Loucy (cell line): ENCODE results near the gene RSRC1.

Experiments used
- CTCF ChIP-seq: fragments of 200-600 bp; sonication (generic); conservative IDR thresholded peaks from 2 replicates; pipeline ENCODE4 v1.5.1; 2014; ENCODE audit warnings: mild to moderate bottlenecking, antibody characterized with exemption, low read length
- EZH2phosphoT487 ChIP-seq: fragments of 200-600 bp; IDR thresholded peaks from 2 replicates; pipeline ENCODE4 v1.6.1; 2018; ENCODE audit warnings: antibody characterized with exemption, mild to moderate bottlenecking, moderate library complexity, borderline replicate concordance

GRCh38 chr3:158108445-158108985, 1.4 kb upstream of the RSRC1 start:
- TF ChIP-seq EZH2phosphoT487 (no peak), CTCF (no peak)
